GM19043 (cell line): ENCODE results near the gene IQSEC3.
"Not testable (repeated sequence)": the region's sequence is repeated elsewhere in the genome, so short reads cannot be mapped to it uniquely, and the experiment has no call there.

ENCODE experiments used
- ATAC-seq: cut with Tn5 transposase; IDR thresholded peaks from one replicate; pipeline ENCODE4 v1.9.1; 2021; ENCODE audit warnings: low read depth; ENCODE audit not compliant: unreplicated experiment

The IQSEC3 gene

DNA sequence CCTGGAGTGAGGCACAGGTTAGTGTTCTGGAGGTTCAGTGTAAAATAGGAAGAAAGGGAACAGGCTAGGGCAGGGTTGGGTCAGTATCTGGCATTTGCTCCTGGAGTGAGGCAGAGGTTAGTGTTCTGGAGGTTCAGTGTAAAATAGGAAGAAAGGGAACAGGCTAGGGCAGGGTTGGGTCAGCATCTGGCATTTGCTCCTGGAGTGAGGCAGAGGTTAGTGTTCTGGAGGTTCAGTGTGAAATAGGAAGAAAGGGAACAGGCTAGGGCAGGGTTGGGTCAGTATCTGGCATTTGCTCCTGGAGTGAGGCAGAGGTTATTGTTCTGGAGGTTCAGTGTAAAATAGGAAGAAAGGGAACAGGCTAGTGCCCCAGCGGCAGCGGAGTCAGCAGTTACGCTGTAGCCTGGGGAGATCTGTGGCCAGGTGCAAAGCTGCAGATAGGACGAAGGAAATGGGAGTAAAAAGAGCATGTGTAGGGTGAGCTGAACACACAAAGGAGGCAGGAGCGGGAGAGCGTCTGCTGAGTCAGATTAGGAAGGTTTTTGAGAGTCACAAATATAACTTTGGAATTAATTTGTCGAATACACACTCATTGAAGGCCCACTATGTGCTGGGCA lies 67.2 kb downstream of the IQSEC3 start:
- not testable (repeated sequence) for ATAC-seq

DNA sequence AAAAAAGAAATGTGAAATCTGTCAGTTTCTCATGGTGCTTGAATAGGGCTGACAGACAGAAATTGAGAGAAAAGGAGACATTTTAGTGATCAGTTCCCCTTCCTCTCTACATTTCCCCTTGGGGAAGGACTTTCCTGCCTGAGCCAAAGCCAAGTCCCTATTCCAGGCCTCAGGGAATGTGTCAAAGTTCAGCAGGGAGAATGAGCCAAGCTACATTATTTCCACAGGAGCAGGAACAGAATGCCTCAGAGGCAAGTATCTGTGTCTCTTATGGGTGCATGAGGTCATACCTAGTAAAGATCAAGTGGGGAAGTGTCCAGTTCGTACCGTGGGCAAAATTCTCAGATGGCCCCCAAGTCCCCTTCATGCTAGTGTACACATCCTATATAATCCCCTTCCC lies 68.6 kb downstream of the IQSEC3 start:
- no peak for ATAC-seq

DNA sequence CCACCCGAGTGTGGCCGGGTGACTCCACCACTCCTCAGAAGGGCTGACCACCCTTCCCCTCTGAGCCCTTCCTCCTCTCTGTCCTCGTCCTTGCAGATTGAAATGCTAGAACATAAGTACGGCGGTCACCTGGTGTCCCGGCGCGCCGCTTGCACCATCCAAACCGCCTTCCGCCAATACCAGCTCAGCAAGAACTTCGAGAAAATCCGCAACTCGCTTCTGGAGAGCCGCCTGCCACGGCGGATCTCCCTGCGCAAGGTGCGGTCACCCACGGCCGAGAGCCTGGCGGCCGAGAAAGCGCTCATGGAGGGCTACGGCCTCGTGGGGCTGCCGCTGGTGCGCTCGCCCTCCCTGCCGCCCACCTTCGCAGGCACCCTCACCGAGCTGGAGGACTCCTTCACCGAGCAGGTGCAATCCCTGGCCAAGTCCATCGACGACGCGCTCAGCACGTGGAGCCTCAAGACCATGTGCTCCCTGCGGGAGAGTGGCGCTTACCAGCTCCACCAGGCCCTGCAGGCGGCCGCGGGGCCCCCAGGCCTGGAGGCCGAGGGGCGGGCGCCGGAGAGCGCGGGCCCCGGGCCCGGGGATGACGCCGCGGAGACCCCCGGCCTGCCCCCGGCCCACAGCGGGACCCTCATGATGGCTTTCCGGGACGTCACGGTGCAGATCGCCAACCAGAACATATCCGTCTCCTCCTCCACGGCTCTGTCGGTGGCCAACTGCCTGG lies 71.8 kb downstream of the IQSEC3 start:
- no peak for ATAC-seq

- no peak for ATAC-seq
Observed at GRCh38 chr12:138898-139534, 72.4 kb downstream of the IQSEC3 start.

DNA sequence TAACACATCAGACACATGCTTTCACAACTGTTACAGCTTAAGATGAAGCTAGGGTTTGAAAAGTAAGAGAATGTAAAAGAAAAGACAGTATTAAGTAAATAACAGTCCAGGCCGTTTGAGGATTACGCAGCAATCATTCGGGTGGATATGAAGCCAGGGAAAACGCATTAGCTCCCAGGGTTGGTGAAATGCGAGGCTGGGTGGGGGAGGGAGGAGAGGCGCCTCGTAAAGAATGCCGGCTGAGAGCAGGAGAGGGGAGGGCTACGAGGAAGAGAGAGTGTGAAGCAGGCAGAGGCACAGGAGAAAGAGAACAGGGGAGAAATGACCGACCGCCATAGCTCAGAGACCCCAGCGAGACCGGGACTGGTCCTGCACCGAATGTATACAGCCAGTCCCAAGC lies 73.0 kb downstream of the IQSEC3 start:
- ATAC-seq: no peak

DNA sequence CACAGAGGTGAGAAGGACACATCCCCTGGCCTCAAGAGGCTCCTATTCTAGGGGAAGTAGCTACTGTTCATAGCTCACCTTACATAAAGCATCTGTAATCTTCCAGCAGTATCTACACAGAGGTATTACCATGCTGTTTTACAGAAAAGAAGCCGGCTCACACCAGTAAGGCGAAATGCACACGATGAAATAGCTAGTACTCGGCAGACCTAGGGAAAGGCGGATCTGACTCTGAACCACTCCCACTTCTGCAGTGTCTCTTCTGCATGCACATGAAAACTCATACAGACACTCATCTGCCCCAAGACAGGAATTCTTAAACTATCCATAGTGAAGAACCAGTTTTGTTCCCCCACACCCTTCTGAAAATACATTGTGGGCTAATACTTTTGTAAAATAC lies 73.6 kb downstream of the IQSEC3 start:
- no peak for ATAC-seq

- no peak for ATAC-seq
Observed at GRCh38 chr12:143964-144649, 77.5 kb downstream of the IQSEC3 start.

DNA sequence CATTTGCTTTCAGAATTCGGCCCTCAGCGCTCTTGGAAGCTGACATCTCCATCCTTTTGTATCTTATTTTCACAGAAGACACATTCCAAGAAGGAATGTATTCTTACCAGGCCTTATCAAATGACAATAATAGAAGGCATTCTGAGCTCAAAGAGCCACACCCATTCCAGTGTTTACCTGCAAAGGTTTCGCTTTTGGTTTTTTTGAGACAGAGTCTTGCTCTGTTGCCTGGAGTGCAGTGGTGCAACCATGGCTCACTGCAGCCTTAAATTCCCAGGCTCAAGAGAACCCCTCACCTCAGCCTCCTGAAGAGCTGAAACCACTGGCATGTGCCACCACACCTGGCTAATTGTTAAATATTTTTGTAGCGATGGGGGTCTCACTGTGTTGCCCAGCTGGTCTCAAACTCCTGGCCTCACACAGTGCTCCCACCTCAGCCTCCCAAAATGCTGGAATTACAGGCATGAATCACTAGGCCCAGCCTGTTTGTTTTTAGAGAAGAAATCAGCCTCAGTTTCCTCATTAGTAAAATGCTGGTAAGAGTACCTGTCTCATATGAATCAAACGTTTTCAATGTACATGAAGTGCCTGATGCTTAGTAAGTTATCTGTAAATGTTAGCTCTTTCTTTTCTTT lies 78.2 kb downstream of the IQSEC3 start:
- no peak for ATAC-seq

- ATAC-seq: no peak
Observed at GRCh38 chr12:145369-145960, 78.9 kb downstream of the IQSEC3 start.

- no peak for ATAC-seq
Observed at GRCh38 chr12:147242-147641, 80.7 kb downstream of the IQSEC3 start.

GRCh38 chr12:148676-149416 lies 82.3 kb downstream of the IQSEC3 start:
- ATAC-seq: no peak

DNA sequence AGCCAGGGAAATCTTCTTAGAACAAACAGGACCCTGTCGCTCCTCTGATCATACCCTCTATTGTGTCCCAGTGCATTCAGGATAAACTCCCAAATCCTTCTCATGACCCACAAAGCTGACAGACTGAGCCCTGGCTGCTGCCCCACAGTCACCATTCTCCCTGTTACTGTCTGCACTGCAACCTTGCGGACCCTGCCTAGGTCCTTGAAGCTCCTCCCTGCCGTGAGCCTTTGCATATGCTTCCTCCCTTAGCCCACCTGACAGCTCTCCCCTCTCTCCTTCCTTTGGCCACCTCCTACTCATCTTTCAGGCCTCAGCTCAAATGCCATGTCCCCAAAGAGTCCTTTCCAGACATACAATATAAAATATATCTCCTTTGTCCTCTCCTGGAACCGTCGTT lies 85.0 kb downstream of the IQSEC3 start:
- ATAC-seq: no peak

- no peak for ATAC-seq
Observed at GRCh38 chr12:152440-152839, 85.9 kb downstream of the IQSEC3 start.

DNA sequence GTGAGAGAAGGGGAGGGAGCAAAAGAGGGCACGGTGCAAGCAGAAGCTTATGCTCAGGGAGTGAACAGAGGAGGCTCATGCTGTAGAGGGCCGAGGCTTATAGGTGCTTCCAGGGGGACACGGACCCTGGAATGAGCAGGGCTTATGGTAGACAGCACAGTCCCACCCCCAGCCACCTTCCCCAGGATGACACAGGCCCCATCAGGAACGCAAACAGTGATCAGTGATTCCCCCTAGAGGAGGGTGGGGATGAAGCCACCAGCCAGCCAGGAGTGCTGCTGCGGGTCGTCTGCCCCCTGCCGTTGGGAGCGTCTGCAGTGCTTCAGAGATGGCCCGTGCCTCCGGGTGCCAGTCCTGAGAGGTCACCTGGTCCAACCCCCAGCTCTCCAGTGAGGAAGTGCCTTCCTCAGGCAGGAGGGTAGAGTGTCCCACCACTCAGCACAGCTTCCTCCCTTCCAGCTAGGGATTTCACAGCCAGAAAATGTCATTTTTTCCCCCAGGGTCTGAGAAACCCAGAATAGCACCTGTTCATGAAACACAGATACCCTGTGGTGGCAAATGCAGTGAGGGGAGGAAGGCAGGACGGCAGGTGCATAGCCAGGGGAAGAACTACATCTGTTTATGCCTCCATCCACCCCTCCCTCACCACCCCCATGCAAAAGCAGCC lies 86.6 kb downstream of the IQSEC3 start:
- ATAC-seq: no peak

DNA sequence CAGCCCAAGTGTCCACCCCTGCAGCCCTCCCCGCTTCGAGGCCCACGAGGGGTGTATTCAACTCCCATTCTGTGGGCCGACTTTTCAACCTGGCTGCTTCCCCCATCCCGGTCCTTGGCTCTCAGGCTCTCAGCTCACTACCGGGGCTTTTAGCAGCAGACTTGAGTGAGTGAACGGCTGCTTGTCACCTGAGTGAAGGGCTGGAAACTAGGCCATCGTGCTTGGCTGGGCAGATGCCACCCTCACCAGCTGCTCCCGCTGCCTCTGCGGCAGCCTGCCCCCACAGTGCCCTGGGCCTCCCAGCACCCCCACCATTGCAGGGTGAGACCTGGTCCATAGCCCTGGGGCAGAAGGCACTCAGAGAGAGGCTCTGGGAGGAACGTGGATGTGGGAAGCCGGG lies 87.5 kb downstream of the IQSEC3 start:
- no peak for ATAC-seq

- ATAC-seq: no peak
Observed at GRCh38 chr12:155006-155405, 88.4 kb downstream of the IQSEC3 start.

GRCh38 chr12:155646-156045 lies 89.1 kb downstream of the IQSEC3 start:
- ATAC-seq: no peak

- no peak for ATAC-seq
Observed at GRCh38 chr12:156945-157344, 90.4 kb downstream of the IQSEC3 start.

DNA sequence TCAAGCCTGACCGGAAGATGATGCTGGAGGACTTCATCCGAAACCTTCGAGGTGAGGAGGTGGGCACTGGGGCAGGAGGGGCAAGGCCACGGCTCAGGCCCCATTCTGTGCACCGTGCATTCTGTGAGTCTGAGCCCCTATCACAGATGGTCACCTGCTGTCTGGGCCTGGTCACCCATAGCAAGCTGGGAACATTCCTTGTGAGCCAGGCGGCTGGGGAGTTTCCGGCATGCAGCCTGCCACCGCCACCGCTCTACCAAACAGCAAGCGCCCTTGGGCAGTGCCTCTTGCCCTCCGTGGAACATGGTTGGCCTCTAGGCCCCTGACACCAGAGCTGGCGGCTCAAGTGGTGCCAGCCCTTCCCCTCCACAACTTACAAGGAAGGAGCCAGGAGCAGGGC lies 91.1 kb downstream of the IQSEC3 start:
- no peak for ATAC-seq
